Amygdala (tissue), 56 donors: ENCODE results near the gene MDM1.

Experiments
- DNase-seq, 56 donors: peaks; one replicate each; lab custom pipeline; 2025; lab: John Stamatoyannopoulos, UW

MDM1 gene

GRCh38 chr12:68327896-68328295 lies 4.3 kb downstream of the MDM1 start:
- DNase-seq, result no peak

- DNase-seq, result no peak
Measured at GRCh38 chr12:68326716-68327115, 5.4 kb downstream of the MDM1 start.

- DNase-seq, result no peak
Measured at GRCh38 chr12:68325966-68326365, 6.2 kb downstream of the MDM1 start.

- DNase-seq, result no peak
Measured at GRCh38 chr12:68324531-68324930, 7.6 kb downstream of the MDM1 start.

GRCh38 chr12:68321140-68321539 lies 11.0 kb downstream of the MDM1 start:
- no peak for DNase-seq

- no peak for DNase-seq
Measured at GRCh38 chr12:68319988-68320623, 12.1 kb downstream of the MDM1 start.

- DNase-seq, result peak in 2 of 56 donors; percentile 46 to 58
Measured at GRCh38 chr12:68317047-68317667, 15.0 kb downstream of the MDM1 start.

GRCh38 chr12:68310370-68310769 lies 21.8 kb downstream of the MDM1 start:
- peak in 1 of 56 donors; percentile 30 for DNase-seq

- DNase-seq, result no peak
Measured at GRCh38 chr12:68306564-68306963, 25.6 kb downstream of the MDM1 start.

- no peak for DNase-seq
Measured at GRCh38 chr12:68305278-68305677, 26.9 kb downstream of the MDM1 start.

- no peak for DNase-seq
Measured at GRCh38 chr12:68304626-68305025, 27.5 kb downstream of the MDM1 start.

- DNase-seq, result no peak
Measured at GRCh38 chr12:68303850-68304249, 28.3 kb downstream of the MDM1 start.

- DNase-seq, result no peak
Measured at GRCh38 chr12:68297929-68298328, 34.2 kb downstream of the MDM1 start.

- no peak for DNase-seq
Measured at GRCh38 chr12:68294251-68294650, 37.9 kb downstream of the MDM1 start.

GRCh38 chr12:68293347-68293746 lies 38.8 kb downstream of the MDM1 start:
- no peak for DNase-seq

GRCh38 chr12:68292151-68292943 lies 39.8 kb downstream of the MDM1 start:
- no peak for DNase-seq

- no peak for DNase-seq
Measured at GRCh38 chr12:68291396-68292036, 40.6 kb downstream of the MDM1 start.

GRCh38 chr12:68290126-68290525 lies 42.0 kb downstream of the MDM1 start:
- no peak for DNase-seq

- no peak for DNase-seq
Measured at GRCh38 chr12:68287106-68287505, 45.1 kb downstream of the MDM1 start.

- no peak for DNase-seq
Measured at GRCh38 chr12:68286396-68286795, 45.8 kb downstream of the MDM1 start.

GRCh38 chr12:68285541-68285940 lies 46.6 kb downstream of the MDM1 start:
- DNase-seq, result no peak
